Fibroblast of lung (primary cell): ENCODE results near the gene RABGAP1L. TPM values are rescaled to one million over a fixed set of nuclear protein-coding genes. Genes with fewer than 3 reads are reported as not detected.

Source experiments
- DNase-seq, 2 donors: peaks; one replicate each; pipeline versions ENCODE4 v3.0.0 to v3.0.0-alpha.2; 2010; ENCODE audit warnings: low read depth in 2 of 2
- H2AFZ ChIP-seq: 2 replicates; pipeline ENCODE4 v1.5.1; 2012; ENCODE audit warnings: low read length, control low read depth, inconsistent platforms
- H3K27ac ChIP-seq: 2 replicates; pipeline ENCODE4 v1.5.1; 2011; ENCODE audit warnings: low read length, control low read depth; ENCODE audit not compliant: insufficient read depth
- H3K27me3 ChIP-seq: 2 replicates; pipeline ENCODE4 v1.5.1; 2011; ENCODE audit warnings: mild to moderate bottlenecking, low read length; ENCODE audit not compliant: control insufficient read depth, insufficient read depth
- H3K36me3 ChIP-seq: 2 replicates; pipeline ENCODE4 v1.5.1; 2011; ENCODE audit warnings: low read length; ENCODE audit not compliant: control insufficient read depth, insufficient read depth
- H3K4me1 ChIP-seq: 2 replicates; pipeline ENCODE4 v1.5.1; 2011; ENCODE audit warnings: low read length; ENCODE audit not compliant: control insufficient read depth, insufficient read depth; ENCODE audit errors: extremely low read depth
- H3K4me2 ChIP-seq: 2 replicates; pipeline ENCODE4 v1.5.1; 2011; ENCODE audit warnings: low read length, control low read depth; ENCODE audit not compliant: insufficient read depth; ENCODE audit errors: extremely low read depth
- H3K4me3 ChIP-seq, 4 experiments: fragments of 200-600 bp in 1 of 4; sonication (generic) in 1 of 4; replicated peaks in 1 of 4; 2 replicates each; pipeline ENCODE4 v1.5.1; 2011 to 2016; ENCODE audit warnings: low read length in 4 of 4, low read depth in 3 of 4, mild to moderate bottlenecking in 3 of 4, control low read depth in 2 of 4, inconsistent platforms in 1 of 4, mixed read lengths in 1 of 4; ENCODE audit not compliant: insufficient read depth in 1 of 4; ENCODE audit errors: control extremely low read depth in 1 of 4
- H3K79me2 ChIP-seq: 2 replicates; pipeline ENCODE4 v1.5.1; 2012; ENCODE audit warnings: mild to moderate bottlenecking, low read length, inconsistent platforms; ENCODE audit not compliant: control insufficient read depth, insufficient read depth
- H3K9ac ChIP-seq: 2 replicates; pipeline ENCODE4 v1.5.1; 2011; ENCODE audit warnings: mild to moderate bottlenecking, low read length, control low read depth; ENCODE audit not compliant: insufficient read depth
- H3K9me3 ChIP-seq: 2 replicates; pipeline ENCODE4 v1.5.1; 2012; ENCODE audit warnings: low read depth, low read length; ENCODE audit not compliant: control insufficient read depth, insufficient read depth
- H4K20me1 ChIP-seq: 2 replicates; pipeline ENCODE4 v1.5.1; 2011; ENCODE audit warnings: low read length; ENCODE audit not compliant: control insufficient read depth, insufficient read depth; ENCODE audit errors: extremely low read depth
- EZH2 ChIP-seq: IDR thresholded peaks from 2 replicates; pipeline ENCODE4 v1.5.1; 2012; ENCODE audit warnings: low read length, control low read depth, mild to moderate bottlenecking; ENCODE audit errors: missing control alignments
- polyA plus RNA-seq, 2 donors: library from polyadenylated mRNA; depleted of rRNA in 1 of 2; stranded (reverse) in 1 of 2; unstranded in 1 of 2; fragments of >200 nt; gene quantifications; 2 replicates each; pipeline ENCODE4 v1.2.1, GENCODE V29; 2011 to 2012; ENCODE audit warnings: missing spikeins in 1 of 2
- total RNA-seq: library from RNA; depleted of rRNA; stranded (reverse); fragments of >200 nt; gene quantifications from 2 replicates; pipeline ENCODE4 v1.2.1, GENCODE V29; 2014
- TF ChIP-seq, protein P1 (sequence below), 2 donors: IDR thresholded peaks in 1 of 2; conservative IDR thresholded peaks in 1 of 2; 1 replicate in 1 of 2; 2 replicates in 1 of 2; pipeline ENCODE4 v1.5.1; 2011 to 2012; ENCODE audit warnings: low read length in 2 of 2, control low read depth in 1 of 2, inconsistent platforms in 1 of 2, low read depth in 1 of 2, mild to moderate bottlenecking in 1 of 2

RABGAP1L gene
- total and polyA plus RNA-seq, 2 donors (not counting 1 experiment from before 2014, with no cell fraction given), result 33.8 to 36.5 TPM

- peak; percentile 44 to 61 for DNase-seq
- H3K36me3 ChIP-seq, result no peaks in the 10 kb centered on the region
Measured at GRCh38 chr1:174883409-174883808, 724.1 kb downstream of the RABGAP1L start.

DNA sequence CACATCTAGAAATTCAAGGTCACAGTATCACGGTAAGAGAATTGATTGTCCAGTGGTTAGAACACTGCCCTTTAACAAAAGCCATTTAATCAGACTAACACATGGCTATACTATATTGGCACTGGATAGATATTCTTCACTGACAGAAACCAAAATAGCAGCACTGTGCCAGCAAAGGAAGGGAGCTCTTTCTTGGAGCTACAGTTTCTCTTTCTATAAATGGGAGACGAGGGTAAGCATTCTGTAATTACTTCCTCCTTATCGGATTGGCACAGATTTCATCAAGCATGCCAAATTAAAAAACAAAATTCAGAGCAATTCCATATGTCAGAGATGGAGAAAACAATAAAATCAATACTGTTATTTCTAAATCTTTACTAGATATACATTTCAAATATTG, 724.7 kb downstream of the RABGAP1L start:
- no peak overlapping the region for H3K4me2 ChIP-seq
- DNase-seq, result no peak

More at GRCh38 chr1:174883409-174883808, 724.1 kb downstream of the RABGAP1L start:
- Histone ChIP-seq H4K20me1 (no peaks in the 10 kb centered on the region), H3K4me3 (no peak overlapping the region), H3K4me2 (no peak overlapping the region), H3K4me1 (no peaks in the 10 kb centered on the region), H3K9me3 (no peaks in the 10 kb centered on the region), H3K9ac (no peak overlapping the region), H3K27ac (no peak overlapping the region), H3K27me3 (no peaks in the 10 kb centered on the region), H3K79me2 (no peaks in the 10 kb centered on the region), H2AFZ (no peak overlapping the region)
- TF ChIP-seq, protein P1, sequence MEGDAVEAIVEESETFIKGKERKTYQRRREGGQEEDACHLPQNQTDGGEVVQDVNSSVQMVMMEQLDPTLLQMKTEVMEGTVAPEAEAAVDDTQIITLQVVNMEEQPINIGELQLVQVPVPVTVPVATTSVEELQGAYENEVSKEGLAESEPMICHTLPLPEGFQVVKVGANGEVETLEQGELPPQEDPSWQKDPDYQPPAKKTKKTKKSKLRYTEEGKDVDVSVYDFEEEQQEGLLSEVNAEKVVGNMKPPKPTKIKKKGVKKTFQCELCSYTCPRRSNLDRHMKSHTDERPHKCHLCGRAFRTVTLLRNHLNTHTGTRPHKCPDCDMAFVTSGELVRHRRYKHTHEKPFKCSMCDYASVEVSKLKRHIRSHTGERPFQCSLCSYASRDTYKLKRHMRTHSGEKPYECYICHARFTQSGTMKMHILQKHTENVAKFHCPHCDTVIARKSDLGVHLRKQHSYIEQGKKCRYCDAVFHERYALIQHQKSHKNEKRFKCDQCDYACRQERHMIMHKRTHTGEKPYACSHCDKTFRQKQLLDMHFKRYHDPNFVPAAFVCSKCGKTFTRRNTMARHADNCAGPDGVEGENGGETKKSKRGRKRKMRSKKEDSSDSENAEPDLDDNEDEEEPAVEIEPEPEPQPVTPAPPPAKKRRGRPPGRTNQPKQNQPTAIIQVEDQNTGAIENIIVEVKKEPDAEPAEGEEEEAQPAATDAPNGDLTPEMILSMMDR (conservative IDR thresholded peaks at IDR 0.05 in 1 of 2, IDR thresholded peaks at IDR 0.05 in 1 of 2; ENCODE audit: low read depth in 1 of 2, low read length in 2 of 2), result peak in 1 of 2 donors; percentile 15
- no peak for TF ChIP-seq EZH2

DNA sequence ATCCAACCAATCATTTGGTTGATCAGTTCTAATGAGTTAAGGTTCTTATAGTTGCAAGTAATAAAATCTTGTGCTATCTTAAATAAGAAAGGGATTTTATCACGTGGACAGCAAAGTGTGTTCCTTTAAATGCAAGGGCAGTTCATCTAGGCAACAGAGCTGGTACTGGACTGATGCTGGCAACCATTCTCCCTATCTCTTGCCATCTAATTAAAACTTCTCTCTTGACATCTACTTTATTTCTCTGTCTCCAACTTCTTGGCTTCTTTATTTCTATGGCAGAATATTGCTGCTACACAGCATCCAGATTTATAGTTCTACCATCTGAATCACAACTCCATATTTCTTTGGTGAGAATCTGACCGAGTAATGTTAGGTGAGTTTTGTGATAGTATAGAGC, 725.2 kb downstream of the RABGAP1L start:
- Histone ChIP-seq H3K27ac (no peak overlapping the region), H2AFZ (no peak overlapping the region), H3K4me2 (no peak overlapping the region), H3K4me3 (no peak overlapping the region), H3K4me1 (no peaks in the 10 kb centered on the region), H3K9ac (no peak overlapping the region), H3K27me3 (no peaks in the 10 kb centered on the region), H3K79me2 (no peaks in the 10 kb centered on the region), H3K36me3 (no peaks in the 10 kb centered on the region), H4K20me1 (no peaks in the 10 kb centered on the region), H3K9me3 (no peaks in the 10 kb centered on the region)
- TF ChIP-seq, protein P1 (conservative IDR thresholded peaks at IDR 0.05 in 1 of 2, IDR thresholded peaks at IDR 0.05 in 1 of 2; ENCODE audit: low read depth in 1 of 2, low read length in 2 of 2), result no peak
- no peak for TF ChIP-seq EZH2
- no peak for DNase-seq

More for the DNA sequence above, 724.7 kb downstream of the RABGAP1L start:
- H3K27ac ChIP-seq, result no peak overlapping the region
- H3K9ac ChIP-seq, result no peak overlapping the region
- H3K4me3 ChIP-seq, result no peak overlapping the region
- no peaks in the 10 kb centered on the region for H3K79me2 ChIP-seq
- H3K9me3 ChIP-seq, result no peaks in the 10 kb centered on the region
- H4K20me1 ChIP-seq, result no peaks in the 10 kb centered on the region
- no peaks in the 10 kb centered on the region for H3K27me3 ChIP-seq
- no peaks in the 10 kb centered on the region for H3K4me1 ChIP-seq
- no peaks in the 10 kb centered on the region for H3K36me3 ChIP-seq
- TF ChIP-seq, protein P1 (conservative IDR thresholded peaks at IDR 0.05 in 1 of 2, IDR thresholded peaks at IDR 0.05 in 1 of 2; ENCODE audit: low read depth in 1 of 2, low read length in 2 of 2), result no peak
- TF ChIP-seq EZH2, result no peak
- H2AFZ ChIP-seq, result no peak overlapping the region
